OCI-LY3 (cell line): Measurements from ENCODE around the gene ADGRG1.

Source experiments
- CTCF ChIP-seq: fragments of 200-600, 300-600 bp; sonication (generic); IDR thresholded peaks from 2 replicates; pipeline ENCODE4 v1.5.1; 2014; ENCODE audit warnings: antibody characterized with exemption, low read length, low read depth
- EZH2phosphoT487 ChIP-seq: fragments of 200-600 bp; shearing (Covaris generic); IDR thresholded peaks from 2 replicates; pipeline ENCODE4 v1.6.1; 2018; ENCODE audit warnings: antibody characterized with exemption, mixed run types, low read depth

GRCh38 chr16:57704905-57705852 is 76.7 kb downstream of the ADGRG1 start:
- TF ChIP-seq CTCF (no peak), EZH2phosphoT487 (no peak)
